CD4-positive, alpha-beta T cell treated with Interleukin-1 beta for 1 hour (primary cell): ENCODE data around the gene AGBL3.
"Not testable (repeated sequence)": the region's sequence is repeated elsewhere in the genome, so short reads cannot be mapped to it uniquely, and the experiment has no call there.

Experiments used
- DNase-seq, 2 donors: peaks; one replicate each; pipeline ENCODE4 v3.0.0-alpha.2; 2020 to 2022

The AGBL3 gene

GRCh38 chr7:135078051-135078450 is 91.7 kb downstream of the AGBL3 start:
- no peak for DNase-seq

DNA sequence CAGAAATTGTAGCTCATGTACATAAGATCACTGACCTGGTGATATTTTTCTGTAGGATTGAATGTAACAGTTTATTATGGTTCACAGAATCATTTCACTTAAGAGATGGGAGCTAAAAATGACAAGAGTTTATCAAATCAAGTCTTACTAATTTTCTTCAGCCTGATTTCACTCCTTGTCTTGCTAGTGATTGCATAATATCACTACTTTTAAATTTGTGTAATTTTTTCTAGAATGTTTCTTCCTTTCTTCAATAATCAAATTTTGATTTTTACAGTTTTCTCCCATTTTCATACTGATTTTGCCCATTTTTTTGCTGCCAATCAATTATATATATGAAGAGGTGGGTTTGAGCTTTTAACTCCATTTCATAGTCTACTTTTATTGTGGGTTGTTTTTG is 92.8 kb downstream of the AGBL3 start:
- no peak for DNase-seq

DNA sequence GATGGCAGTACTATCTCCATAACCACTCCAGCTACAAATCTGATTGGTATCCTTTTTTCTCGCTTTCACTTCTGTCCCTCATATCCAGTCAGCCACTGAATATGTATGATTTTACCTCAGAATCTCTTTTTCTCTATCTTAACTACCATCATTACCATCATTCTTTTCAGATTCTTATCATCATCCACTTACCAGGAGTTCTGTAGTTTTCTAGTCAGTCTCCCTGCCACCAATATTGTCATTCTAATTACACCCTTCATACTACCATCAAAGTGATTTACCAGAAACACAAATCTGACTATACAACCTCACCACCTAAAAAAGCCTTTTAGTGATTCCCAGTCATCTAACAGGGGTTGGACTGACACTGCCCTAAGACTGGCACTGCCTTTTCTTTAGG is 96.7 kb downstream of the AGBL3 start:
- no peak for DNase-seq

GRCh38 chr7:135088566-135088965 is 102.3 kb downstream of the AGBL3 start:
- no peak for DNase-seq

DNA sequence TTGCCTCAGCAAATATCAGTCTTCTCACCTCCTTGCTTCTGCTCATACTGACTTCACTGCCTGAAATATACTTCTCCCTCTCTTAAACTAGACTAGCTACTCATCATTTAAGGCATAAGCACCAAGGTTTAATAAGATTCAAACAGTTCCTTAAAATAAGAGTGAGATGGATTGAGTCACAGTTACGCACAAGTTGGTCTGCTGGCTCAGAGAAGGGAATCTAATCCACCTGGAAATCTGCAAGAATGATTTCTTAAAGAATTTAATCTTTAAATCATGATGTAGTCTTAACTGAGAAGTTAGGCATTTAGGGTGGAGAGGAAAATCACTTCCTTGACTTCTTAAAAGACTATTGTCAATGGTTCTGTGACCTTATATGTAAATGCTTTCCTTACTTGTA is 105.4 kb downstream of the AGBL3 start:
- no peak for DNase-seq

GRCh38 chr7:135094472-135095237 is 108.3 kb downstream of the AGBL3 start:
- DNase-seq, result no peak

GRCh38 chr7:135095450-135095849 is 109.1 kb downstream of the AGBL3 start:
- DNase-seq, result no peak

GRCh38 chr7:135098391-135098790 is 112.1 kb downstream of the AGBL3 start:
- no peak for DNase-seq

GRCh38 chr7:135100856-135101255 is 114.5 kb downstream of the AGBL3 start:
- no peak for DNase-seq

DNA sequence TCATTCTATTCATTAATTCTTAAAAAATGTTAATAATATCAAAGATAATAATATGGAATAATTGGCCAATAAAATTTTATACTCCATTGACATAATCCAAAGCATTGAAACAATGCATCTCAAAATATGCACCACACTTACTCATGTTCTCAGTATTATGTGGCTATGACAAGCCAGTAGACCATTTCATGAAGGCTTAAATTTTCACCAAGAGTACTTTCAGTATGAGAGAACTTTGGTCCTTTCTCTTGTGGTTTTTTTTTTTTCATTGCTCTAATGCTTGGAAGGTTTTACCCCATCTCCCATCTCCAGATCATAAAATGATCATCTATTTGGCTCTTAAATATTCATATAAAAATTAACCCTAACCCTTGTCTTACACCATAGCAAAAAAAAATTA is 116.1 kb downstream of the AGBL3 start:
- DNase-seq, result no peak

DNA sequence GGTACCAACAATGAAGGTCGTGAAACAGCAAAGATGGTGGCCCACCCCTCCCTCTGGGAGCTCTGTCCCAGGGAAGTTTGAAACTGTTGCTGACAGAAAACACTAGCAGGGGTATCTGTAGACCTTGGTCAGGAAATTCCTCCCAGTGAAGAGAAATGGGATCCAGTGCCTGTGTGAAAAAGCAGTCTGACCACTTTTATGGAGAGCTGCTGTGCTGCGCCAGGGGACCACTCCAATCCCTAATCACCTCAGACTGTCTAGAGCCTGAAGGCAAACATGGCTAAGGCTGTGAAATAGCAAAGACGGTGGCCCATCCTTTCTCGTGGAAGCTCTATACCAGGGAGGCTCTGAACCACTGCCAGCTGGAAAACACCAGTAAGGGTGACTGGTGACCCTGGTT is 123.3 kb downstream of the AGBL3 start:
- no peak for DNase-seq

DNA sequence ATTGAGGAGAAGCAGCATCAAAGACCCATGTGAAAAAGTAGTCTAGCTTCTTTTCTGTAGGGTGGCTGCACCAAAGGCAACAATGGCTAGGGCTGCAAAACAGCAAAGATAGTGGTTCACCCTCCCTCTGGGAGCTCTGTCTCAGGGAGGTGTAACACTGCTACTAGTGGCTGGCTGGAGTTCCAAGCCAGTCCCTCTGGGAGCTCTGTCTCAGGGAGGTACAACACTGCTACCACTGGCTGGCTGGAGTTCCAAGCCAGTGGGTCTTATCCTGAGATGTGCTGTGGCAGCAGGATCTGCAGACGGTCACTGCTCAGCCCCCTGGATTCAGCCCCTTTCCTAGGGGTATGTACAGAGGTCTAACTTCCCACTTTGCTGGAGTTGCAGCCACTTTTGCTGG is 123.7 kb downstream of the AGBL3 start:
- DNase-seq, result no peak

DNA sequence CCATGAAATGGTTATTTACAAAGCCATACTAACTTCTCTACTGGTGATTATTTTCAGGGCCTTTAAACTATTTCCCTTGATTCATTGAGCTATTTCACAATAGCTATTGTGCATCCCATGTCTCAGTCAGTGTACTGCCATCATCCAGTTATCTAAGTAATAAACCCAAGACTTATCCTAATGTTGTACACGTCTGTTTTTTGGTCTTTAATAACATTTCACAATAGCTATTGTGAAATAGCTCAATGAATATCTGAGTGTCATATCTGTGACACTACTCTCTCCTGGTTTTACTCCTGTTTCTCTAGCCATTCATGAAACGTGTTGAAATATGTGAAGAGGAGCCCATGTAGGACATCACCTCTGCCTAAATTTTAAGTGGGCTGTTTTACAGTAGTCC is 125.1 kb downstream of the AGBL3 start:
- DNase-seq, result no peak

DNA sequence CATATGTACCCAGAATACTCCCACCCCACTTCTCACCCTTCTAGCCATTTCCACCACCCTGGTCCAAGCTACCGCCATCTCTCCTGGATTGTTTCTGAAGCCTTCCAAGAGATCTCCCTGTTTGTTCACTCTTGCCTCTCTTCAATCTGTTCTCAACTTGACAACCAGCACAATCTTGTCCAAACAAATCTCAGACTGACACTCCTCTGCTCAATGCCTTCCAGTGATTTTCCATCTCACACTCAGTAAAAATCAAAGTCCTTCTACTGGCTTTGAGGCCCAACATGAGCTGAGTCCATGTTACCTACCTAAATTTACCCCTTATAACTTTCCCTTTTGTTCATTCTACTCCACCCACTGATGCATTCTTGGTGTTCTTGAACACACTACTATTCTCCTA is 128.3 kb downstream of the AGBL3 start:
- no peak for DNase-seq

DNA sequence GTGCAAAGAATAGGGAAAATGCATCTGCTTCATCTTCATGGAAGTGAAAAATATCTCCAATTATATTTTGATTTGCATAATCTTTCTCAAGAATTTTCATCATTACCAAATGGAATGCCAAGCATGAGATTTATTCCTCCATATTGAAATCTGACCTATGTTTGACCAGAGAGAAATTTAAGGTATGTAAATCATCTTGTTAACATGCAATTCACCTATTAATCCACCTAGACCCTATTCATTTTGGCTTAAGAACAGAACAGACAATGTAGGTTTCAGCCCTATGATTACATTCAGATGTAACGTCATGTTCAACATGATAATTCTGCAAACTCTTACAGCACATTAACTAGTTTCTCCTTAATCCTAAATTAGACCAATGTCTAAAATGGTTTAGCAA is 130.8 kb downstream of the AGBL3 start:
- no peak for DNase-seq

GRCh38 chr7:135121868-135122267 is 135.6 kb downstream of the AGBL3 start:
- DNase-seq, result no peak

DNA sequence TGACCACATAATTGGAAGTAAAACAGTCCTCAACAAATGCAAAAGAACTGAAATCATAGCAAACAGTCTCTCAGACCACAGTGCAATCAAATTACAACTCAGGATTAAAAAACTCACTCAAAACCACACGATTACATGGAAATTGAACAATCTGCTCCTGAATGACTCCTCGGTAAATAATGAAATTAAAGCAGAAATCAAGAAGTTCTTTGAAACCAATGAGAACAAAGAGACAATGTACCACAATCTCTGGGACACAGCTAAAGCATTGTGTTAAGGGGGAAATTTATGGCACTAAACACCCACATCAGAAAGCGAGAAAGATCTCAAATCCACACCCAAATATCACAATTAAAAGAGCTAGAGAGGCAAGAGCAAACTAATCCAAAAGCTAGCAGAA is 138.3 kb downstream of the AGBL3 start:
- DNase-seq, result not testable (repeated sequence)

- no peak for DNase-seq
Observed at GRCh38 chr7:135128931-135129330, 142.6 kb downstream of the AGBL3 start.

- DNase-seq, result no peak
Observed at GRCh38 chr7:135129579-135129978, 143.3 kb downstream of the AGBL3 start.

- DNase-seq, result no peak
Observed at GRCh38 chr7:135143885-135144668, 157.8 kb downstream of the AGBL3 start.

DNA sequence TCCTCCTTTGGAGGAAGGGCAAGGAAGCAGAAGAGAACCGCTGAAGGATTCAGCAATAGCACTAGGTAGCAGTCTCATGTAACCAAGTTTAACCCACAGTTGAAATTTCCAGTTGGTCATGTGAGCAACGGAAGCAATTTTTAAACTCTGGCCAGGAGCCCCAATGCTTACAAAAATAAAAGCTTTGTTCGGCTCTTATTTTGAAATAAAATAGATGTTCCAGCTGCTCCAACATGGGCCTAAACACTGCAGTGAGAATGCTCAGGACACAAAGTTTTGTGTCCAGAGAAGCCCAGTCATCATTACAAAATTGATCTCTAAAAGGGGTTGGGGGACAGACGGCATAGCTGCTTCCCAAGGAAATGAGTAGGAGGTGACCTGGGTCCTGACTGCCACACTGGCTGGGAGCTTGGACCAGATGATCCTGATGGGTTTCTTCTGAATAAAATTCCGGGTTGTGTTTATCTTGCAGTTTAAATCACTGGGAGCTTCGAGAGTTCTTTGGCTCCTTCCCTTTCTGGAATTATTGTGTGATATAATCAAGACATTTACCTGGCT is 161.1 kb downstream of the AGBL3 start:
- DNase-seq, result peak in 1 of 2 donors; percentile 52

DNA sequence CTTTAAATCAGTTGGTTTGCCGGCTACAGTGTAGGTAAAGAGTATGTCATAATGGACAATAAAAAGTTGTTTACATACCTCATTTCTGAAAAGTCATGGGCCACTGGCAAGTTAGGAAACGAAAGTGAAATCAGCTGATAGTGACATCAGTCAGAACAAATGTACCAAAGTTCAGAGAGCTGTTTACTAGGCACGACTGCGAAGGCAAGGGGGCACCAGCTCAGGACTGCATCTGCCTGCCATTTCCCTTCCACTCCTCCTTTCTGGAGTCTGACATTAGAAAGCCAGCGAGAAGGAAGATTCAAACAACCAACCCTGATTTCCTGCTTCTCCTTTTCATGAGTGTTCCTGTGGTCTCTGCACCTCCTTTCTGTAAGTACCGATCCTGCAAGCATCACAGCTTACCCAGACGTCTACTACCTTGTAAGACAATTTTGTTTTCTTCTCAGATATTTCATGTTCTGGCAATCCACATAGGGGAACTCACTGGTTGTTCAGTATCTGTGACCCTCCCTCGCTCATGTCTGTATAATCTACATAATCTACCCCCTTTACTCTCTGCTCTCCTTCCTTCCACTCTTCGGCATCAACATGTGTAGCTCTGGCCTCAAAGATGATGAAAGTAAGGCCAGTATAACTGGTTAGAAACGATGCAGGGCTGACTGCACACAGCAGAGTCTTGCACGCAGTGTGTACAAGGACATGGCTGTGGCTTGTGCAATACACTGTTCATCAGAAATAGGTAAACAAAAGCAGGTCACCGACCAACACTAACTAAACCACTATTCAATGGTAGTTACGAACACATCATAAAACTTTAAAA is 161.8 kb downstream of the AGBL3 start, which contains the start of gene TMEM140:
TMEM140 (plus strand) TSS at position 174 of the 823 bp plus-strand sequence. CDS start 16,370 bp downstream, outside the sequence.
- DNase-seq, result peak; percentile 70 to 77
